ENCODE measurements around the gene TMEM108.

TMEM108 gene

DNA sequence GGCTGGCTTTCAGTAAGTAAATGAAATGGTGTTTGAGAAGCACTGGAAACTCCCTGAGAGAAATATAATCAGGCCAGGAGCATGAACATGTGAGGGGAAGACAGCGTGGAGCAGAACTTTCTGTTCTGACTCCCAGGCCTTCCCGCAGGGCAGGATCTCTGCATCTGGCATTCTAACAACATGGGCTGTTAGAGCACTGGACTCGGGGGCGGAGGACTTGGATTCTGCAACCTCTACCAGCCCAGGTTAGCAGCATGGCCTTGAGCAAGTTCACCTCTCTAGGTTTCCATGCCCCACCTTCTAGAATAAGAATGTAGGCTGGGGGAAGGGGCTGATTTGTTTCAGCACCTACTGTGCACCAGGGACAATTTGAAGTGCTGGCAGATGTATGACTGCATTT lies 349.1 kb downstream of the TMEM108 start:
- ATAC-seq, result no peak
- TF ChIP-seq ZNF70 (CRISPR knock-in tag; IDR thresholded peaks at IDR 0.05) (no peak), ZNF565 (CRISPR knock-in tag; conservative IDR thresholded peaks at IDR 0.05; ENCODE audit: low read depth) (no peak), ZFP30 (CRISPR knock-in tag; IDR thresholded peaks at IDR 0.05) (no peak), PPARA (CRISPR knock-in tag; IDR thresholded peaks at IDR 0.05; ENCODE audit: borderline replicate concordance) (no peak), ZNF8 (CRISPR knock-in tag; IDR thresholded peaks at IDR 0.05) (no peak), ARNTL (CRISPR knock-in tag; IDR thresholded peaks at IDR 0.05; ENCODE audit: borderline replicate concordance, low read depth) (no peak), CSDC2 (CRISPR knock-in tag; IDR thresholded peaks at IDR 0.05) (no peak), ZFP3 (CRISPR knock-in tag; IDR thresholded peaks at IDR 0.05) (no peak), TOX (CRISPR knock-in tag; IDR thresholded peaks at IDR 0.05; ENCODE audit: borderline replicate concordance) (no peak), ZC3H10 (CRISPR knock-in tag; IDR thresholded peaks at IDR 0.05) (no peak), SNAI2 (CRISPR knock-in tag; IDR thresholded peaks at IDR 0.05) (no peak), GLIS3 (CRISPR knock-in tag; IDR thresholded peaks at IDR 0.05) (no peak), TCF4 (CRISPR knock-in tag; IDR thresholded peaks at IDR 0.05; ENCODE audit: borderline replicate concordance) (no peak)
- TF ChIP-seq, protein P1, sequence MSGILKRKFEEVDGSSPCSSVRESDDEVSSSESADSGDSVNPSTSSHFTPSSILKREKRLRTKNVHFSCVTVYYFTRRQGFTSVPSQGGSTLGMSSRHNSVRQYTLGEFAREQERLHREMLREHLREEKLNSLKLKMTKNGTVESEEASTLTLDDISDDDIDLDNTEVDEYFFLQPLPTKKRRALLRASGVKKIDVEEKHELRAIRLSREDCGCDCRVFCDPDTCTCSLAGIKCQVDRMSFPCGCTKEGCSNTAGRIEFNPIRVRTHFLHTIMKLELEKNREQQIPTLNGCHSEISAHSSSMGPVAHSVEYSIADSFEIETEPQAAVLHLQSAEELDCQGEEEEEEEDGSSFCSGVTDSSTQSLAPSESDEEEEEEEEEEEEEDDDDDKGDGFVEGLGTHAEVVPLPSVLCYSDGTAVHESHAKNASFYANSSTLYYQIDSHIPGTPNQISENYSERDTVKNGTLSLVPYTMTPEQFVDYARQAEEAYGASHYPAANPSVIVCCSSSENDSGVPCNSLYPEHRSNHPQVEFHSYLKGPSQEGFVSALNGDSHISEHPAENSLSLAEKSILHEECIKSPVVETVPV (CRISPR knock-in tag; IDR thresholded peaks at IDR 0.05), result no peak
- TF ChIP-seq, protein P2, sequence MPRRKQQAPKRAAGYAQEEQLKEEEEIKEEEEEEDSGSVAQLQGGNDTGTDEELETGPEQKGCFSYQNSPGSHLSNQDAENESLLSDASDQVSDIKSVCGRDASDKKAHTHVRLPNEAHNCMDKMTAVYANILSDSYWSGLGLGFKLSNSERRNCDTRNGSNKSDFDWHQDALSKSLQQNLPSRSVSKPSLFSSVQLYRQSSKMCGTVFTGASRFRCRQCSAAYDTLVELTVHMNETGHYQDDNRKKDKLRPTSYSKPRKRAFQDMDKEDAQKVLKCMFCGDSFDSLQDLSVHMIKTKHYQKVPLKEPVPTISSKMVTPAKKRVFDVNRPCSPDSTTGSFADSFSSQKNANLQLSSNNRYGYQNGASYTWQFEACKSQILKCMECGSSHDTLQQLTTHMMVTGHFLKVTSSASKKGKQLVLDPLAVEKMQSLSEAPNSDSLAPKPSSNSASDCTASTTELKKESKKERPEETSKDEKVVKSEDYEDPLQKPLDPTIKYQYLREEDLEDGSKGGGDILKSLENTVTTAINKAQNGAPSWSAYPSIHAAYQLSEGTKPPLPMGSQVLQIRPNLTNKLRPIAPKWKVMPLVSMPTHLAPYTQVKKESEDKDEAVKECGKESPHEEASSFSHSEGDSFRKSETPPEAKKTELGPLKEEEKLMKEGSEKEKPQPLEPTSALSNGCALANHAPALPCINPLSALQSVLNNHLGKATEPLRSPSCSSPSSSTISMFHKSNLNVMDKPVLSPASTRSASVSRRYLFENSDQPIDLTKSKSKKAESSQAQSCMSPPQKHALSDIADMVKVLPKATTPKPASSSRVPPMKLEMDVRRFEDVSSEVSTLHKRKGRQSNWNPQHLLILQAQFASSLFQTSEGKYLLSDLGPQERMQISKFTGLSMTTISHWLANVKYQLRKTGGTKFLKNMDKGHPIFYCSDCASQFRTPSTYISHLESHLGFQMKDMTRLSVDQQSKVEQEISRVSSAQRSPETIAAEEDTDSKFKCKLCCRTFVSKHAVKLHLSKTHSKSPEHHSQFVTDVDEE (CRISPR knock-in tag; IDR thresholded peaks at IDR 0.05), result no peak

DNA sequence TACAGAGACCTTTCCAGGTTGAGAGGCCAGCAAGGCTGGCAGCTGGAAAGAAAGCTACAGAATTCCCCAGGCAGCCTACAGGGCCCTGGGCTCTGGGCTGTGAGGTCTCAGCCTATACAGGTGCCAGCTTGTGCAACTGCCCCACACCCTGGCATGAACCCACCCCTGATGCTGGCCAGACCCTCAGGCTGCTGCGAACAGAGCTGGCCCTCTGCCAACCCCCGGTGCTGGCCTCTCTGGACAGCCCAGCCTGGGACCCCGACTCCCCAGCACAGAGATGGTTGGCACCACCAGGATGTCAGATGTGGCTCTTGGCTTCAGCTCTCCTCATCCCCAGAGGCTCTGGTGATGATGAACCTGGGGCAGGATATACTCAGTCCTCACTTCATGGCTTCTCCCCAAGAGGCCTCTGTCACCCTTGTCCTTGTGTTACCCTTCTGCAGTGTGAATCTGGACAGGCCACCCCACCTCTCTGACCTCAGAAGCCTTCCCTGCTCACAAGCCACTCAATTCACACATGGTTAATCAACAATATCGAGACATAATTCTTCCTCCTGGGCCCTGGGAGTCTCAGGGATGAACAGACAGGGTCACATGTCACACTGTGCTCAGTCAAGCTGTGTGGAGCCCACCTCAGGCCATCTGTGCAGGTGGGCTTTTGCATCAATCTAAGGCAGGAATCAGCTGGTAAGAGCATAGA lies 350.7 kb downstream of the TMEM108 start:
- no peak for TF ChIP-seq ZNF565 (CRISPR knock-in tag; conservative IDR thresholded peaks at IDR 0.05; ENCODE audit: low read depth)
- no peak for TF ChIP-seq OSR1 (CRISPR knock-in tag; IDR thresholded peaks at IDR 0.05)
- no peak for TF ChIP-seq ZFP30 (CRISPR knock-in tag; IDR thresholded peaks at IDR 0.05)
- no peak for TF ChIP-seq ARNTL (CRISPR knock-in tag; IDR thresholded peaks at IDR 0.05; ENCODE audit: borderline replicate concordance, low read depth)
- TF ChIP-seq ZC3H10 (CRISPR knock-in tag; IDR thresholded peaks at IDR 0.05), result no peak
- no peak for TF ChIP-seq ISL1 (CRISPR knock-in tag; IDR thresholded peaks at IDR 0.05)
- TF ChIP-seq ESRRG (CRISPR knock-in tag; IDR thresholded peaks at IDR 0.05), result no peak
- TF ChIP-seq ZNF70 (CRISPR knock-in tag; IDR thresholded peaks at IDR 0.05), result no peak
- no peak for ATAC-seq

DNA sequence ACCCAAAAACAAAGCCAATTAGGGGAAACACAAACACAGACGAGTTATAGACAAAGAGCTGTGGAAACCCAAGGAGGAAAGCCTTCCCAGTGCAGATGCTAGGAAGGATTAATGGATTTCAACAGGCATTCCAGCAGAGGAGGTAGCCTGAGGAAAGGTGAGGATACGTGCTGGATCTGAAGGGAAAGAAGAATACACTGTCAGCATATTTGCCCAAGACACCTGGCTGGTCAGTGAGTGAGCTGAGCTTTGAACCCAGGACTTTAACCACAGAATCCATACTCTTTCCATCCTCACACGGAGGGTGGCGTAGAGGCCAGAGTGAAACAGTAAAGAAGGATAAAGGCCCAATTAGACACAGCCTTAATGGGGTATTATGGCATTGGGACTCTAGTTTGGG lies 352.5 kb downstream of the TMEM108 start:
- ATAC-seq, result no peak
- TF ChIP-seq, protein P2 (CRISPR knock-in tag; IDR thresholded peaks at IDR 0.05), result no peak
- TF ChIP-seq, protein P3, sequence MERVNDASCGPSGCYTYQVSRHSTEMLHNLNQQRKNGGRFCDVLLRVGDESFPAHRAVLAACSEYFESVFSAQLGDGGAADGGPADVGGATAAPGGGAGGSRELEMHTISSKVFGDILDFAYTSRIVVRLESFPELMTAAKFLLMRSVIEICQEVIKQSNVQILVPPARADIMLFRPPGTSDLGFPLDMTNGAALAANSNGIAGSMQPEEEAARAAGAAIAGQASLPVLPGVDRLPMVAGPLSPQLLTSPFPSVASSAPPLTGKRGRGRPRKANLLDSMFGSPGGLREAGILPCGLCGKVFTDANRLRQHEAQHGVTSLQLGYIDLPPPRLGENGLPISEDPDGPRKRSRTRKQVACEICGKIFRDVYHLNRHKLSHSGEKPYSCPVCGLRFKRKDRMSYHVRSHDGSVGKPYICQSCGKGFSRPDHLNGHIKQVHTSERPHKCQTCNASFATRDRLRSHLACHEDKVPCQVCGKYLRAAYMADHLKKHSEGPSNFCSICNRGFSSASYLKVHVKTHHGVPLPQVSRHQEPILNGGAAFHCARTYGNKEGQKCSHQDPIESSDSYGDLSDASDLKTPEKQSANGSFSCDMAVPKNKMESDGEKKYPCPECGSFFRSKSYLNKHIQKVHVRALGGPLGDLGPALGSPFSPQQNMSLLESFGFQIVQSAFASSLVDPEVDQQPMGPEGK (CRISPR knock-in tag; IDR thresholded peaks at IDR 0.05; ENCODE audit: borderline replicate concordance), result no peak
- TF ChIP-seq, protein P4, sequence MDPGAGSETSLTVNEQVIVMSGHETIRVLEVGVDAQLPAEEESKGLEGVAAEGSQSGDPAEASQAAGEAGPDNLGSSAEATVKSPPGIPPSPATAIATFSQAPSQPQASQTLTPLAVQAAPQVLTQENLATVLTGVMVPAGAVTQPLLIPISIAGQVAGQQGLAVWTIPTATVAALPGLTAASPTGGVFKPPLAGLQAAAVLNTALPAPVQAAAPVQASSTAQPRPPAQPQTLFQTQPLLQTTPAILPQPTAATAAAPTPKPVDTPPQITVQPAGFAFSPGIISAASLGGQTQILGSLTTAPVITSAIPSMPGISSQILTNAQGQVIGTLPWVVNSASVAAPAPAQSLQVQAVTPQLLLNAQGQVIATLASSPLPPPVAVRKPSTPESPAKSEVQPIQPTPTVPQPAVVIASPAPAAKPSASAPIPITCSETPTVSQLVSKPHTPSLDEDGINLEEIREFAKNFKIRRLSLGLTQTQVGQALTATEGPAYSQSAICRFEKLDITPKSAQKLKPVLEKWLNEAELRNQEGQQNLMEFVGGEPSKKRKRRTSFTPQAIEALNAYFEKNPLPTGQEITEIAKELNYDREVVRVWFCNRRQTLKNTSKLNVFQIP (CRISPR knock-in tag; IDR thresholded peaks at IDR 0.05; ENCODE audit: borderline replicate concordance, low read depth), result no peak
